Small intestine (tissue), 7 donors: ENCODE data around the gene KIRREL3. TPM values are rescaled to one million over a fixed set of nuclear protein-coding genes. Genes with fewer than 3 reads are reported as not detected.
A peak's percentile ranks its signal among the peaks of the same experiment; 100 is the strongest.

Source experiments
- DNase-seq, 2 donors: peaks; one replicate each; pipeline versions ENCODE4 v3.0.0 to v3.0.0-alpha.2; 2013
- FAIRE-seq: peaks from 2 replicates; lab custom pipeline; 2012; peaks lifted over from hg19 to GRCh38; lab: Jason Lieb, UNC
- H3K27ac ChIP-seq, 3 donors: one replicate each; pipeline ENCODE4 v1.5.1; 2013; ENCODE audit warnings: low read length in 2 of 3, mild to moderate bottlenecking in 2 of 3, control low read depth in 1 of 3, inconsistent platforms in 1 of 3, low read depth in 1 of 3, moderate library complexity in 1 of 3
- H3K27me3 ChIP-seq, 3 donors: one replicate each; pipeline ENCODE4 v1.6.1; 2013; ENCODE audit warnings: low read length in 3 of 3, inconsistent platforms in 1 of 3; ENCODE audit not compliant: control insufficient read depth in 3 of 3, insufficient read depth in 3 of 3
- H3K36me3 ChIP-seq, 3 donors: one replicate each; pipeline ENCODE4 v1.6.1; 2013; ENCODE audit warnings: low read length in 3 of 3, inconsistent platforms in 1 of 3, low read depth in 1 of 3, mild to moderate bottlenecking in 1 of 3, moderate library complexity in 1 of 3; ENCODE audit not compliant: control insufficient read depth in 3 of 3, insufficient read depth in 2 of 3
- H3K4me1 ChIP-seq, 3 donors: one replicate each; pipeline ENCODE4 v1.6.1; 2013; ENCODE audit warnings: low read length in 2 of 3, inconsistent platforms in 1 of 3, low read depth in 1 of 3, mild to moderate bottlenecking in 1 of 3, moderate library complexity in 1 of 3; ENCODE audit not compliant: control insufficient read depth in 3 of 3, insufficient read depth in 2 of 3
- H3K4me3 ChIP-seq, 3 donors: one replicate each; pipeline ENCODE4 v1.5.1; 2013; ENCODE audit warnings: low read length in 3 of 3, control low read depth in 1 of 3, inconsistent platforms in 1 of 3, low read depth in 1 of 3, mild to moderate bottlenecking in 1 of 3, moderate library complexity in 1 of 3
- H3K9me3 ChIP-seq, 2 donors: one replicate each; pipeline ENCODE4 v1.6.1; 2013; ENCODE audit warnings: low read depth in 1 of 2, low read length in 1 of 2; ENCODE audit not compliant: control insufficient read depth in 2 of 2, insufficient read depth in 1 of 2
- WGBS, 3 donors: extraction: QIAGEN DNeasy Blood & Tissue Kit; methylation state at CpG; one replicate each; pipeline ENCODE4 v1.1.7; 2013; 5-methylcytosine and 5-hydroxymethylcytosine counted together
- polyA plus RNA-seq, 4 donors: library from polyadenylated mRNA; stranded (reverse) in 3 of 4; unstranded in 1 of 4; fragments of 200-250 nt in 3 of 4; fragments of 120-200 nt in 1 of 4; gene quantifications; one replicate each; pipeline versions ENCODE4 v1.2.1 to v1.2.3, GENCODE V29; 2013
- donor health status: healthy with polysubstance abuse.
- donor health status: control.
- donor health status: control.
- donor health status: Bipolar disorder and iron deficiency.
- donor health status: healthy.

Gene KIRREL3
- polyA plus RNA-seq, 4 donors, result 0.18 to 0.61 TPM; not detected in 2

GRCh38 chr11:126408496-126408895 is 592.1 kb downstream of the KIRREL3 start:
- no peaks in the 10 kb centered on the region for H3K4me1 ChIP-seq
- FAIRE-seq (no peak), DNase-seq (no peak)
- H3K9me3 ChIP-seq, result no peaks in the 10 kb centered on the region
- 73 to 89% (median 79%) methylated on average over 12 of the region's 12 CpGs for WGBS, 3 donors
- H3K27me3 ChIP-seq, result no peaks in the 10 kb centered on the region
- H3K4me3 ChIP-seq, result no peak overlapping the region
- no peak overlapping the region for H3K27ac ChIP-seq
- H3K36me3 ChIP-seq, result peaks cover 0 to 81% (median 0%) of the 10 kb centered on the region in 3 donors

DNA sequence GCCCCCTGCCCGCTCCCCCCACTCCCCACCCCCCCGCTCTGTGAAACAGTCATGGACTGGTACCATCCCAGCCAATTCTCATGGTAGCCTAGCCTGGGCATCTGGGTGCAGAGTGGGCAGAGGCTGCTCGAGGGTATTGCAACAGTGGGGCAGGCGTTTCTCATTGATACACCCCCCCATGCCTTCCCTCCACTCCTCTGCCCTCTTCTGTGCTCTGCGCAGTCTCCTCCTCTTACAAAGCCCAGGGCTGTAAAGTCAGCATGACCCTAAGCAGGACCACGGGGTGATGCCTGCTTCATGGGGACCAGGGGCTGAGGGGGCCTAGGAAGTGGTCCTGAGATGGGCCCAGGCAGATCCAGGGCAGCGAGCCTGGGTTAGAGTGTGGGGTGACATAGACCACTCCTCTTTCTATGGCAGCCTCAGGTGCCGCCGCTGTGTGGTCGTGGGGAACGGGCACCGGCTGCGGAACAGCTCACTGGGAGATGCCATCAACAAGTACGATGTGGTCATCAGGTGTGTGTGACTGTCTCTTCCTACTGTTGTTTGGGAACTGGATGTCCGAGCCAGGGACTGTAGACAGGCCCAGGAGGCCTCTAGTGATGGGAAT is 592.8 kb downstream of the KIRREL3 start:
- Histone ChIP-seq H3K27ac (no peak overlapping the region), H3K4me1 (no peaks in the 10 kb centered on the region), H3K36me3 (peaks cover 0 to 75% (median 0%) of the 10 kb centered on the region in 3 donors), H3K4me3 (no peak overlapping the region), H3K27me3 (no peaks in the 10 kb centered on the region), H3K9me3 (no peaks in the 10 kb centered on the region)
- 85 to 96% (median 93%) methylated on average over 15 of the region's 15 CpGs for WGBS, 3 donors
- DNase-seq (no peak), FAIRE-seq (no peak)

DNA sequence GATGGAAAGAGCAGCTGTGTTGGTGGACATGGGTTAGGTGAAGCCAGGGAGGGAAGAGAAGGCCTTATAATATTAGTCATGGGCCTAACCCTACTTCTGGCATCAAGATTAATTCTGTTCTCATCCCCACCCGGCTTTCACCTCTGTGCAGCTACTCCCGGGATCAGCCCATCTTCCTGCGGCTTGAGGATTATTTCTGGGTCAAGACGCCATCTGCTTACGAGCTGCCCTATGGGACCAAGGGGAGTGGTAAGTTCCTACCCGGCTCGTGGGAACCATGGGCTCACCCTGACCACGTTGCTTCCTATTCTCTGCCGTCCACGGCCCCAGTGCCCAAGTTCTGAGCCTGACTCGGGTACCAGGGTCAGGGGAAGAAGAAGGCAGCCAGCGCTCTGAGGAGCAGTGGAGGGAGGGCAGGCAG is 593.5 kb downstream of the KIRREL3 start:
- no peaks in the 10 kb centered on the region for H3K4me1 ChIP-seq
- H3K36me3 ChIP-seq, result peaks cover 0 to 75% (median 0%) of the 10 kb centered on the region in 3 donors
- WGBS, 3 donors, result 82 to 90% (median 86%) methylated on average over 11 to 12 of the region's 12 CpGs
- DNase-seq (no peak), FAIRE-seq (no peak)
- no peak overlapping the region for H3K4me3 ChIP-seq
- no peaks in the 10 kb centered on the region for H3K27me3 ChIP-seq
- no peaks in the 10 kb centered on the region for H3K9me3 ChIP-seq
- H3K27ac ChIP-seq, result no peak overlapping the region

- H3K4me3 ChIP-seq, result peak overlapping the region in 1 of 3 donors; percentile 14
Observed at GRCh38 chr11:126406368-126406767, 594.2 kb downstream of the KIRREL3 start.

DNA sequence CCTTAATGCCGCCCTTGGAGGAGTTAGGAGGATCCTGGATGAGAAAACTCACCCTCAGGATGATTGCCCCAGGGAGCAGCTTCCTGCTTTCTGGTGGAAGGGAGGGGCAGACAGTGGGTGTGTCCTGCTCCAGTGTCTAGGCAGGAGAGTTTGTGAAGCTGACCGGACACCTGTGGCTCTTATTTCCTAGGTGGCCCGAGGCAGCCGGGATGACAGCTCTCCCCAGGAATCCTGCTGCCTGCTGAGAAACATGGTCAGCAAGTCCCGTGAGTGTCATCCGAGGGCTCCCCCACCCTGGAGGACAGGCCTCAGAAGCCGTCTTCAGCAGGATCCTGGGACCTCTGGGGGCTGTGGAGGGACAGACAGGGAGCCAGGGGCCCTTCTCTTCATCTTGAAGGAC is 594.7 kb downstream of the KIRREL3 start:
- WGBS, 3 donors, result 70 to 88% (median 82%) methylated on average over 7 of the region's 7 CpGs
- no peaks in the 10 kb centered on the region for H3K4me1 ChIP-seq
- DNase-seq (no peak), FAIRE-seq (no peak)
- H3K4me3 ChIP-seq, result peak overlapping the region in 1 of 3 donors; percentile 14
- no peaks in the 10 kb centered on the region for H3K9me3 ChIP-seq
- no peak overlapping the region for H3K27ac ChIP-seq
- no peaks in the 10 kb centered on the region for H3K27me3 ChIP-seq
- H3K36me3 ChIP-seq, result peaks cover 0 to 67% (median 0%) of the 10 kb centered on the region in 3 donors

More at GRCh38 chr11:126406368-126406767, 594.2 kb downstream of the KIRREL3 start:
- H3K27ac ChIP-seq, result no peak overlapping the region
- H3K27me3 ChIP-seq, result no peaks in the 10 kb centered on the region
- H3K9me3 ChIP-seq, result no peaks in the 10 kb centered on the region
- WGBS, 3 donors, result 88 to 89% (median 88%) methylated on average over 8 of the region's 8 CpGs
- FAIRE-seq (no peak), DNase-seq (no peak)
- H3K4me1 ChIP-seq, result no peaks in the 10 kb centered on the region
- peaks cover 0 to 67% (median 0%) of the 10 kb centered on the region in 3 donors for H3K36me3 ChIP-seq

- no peak overlapping the region for H3K4me3 ChIP-seq
- peaks cover 0 to 61% (median 0%) of the 10 kb centered on the region in 3 donors for H3K36me3 ChIP-seq
- DNase-seq (no peak), FAIRE-seq (no peak)
- no peaks in the 10 kb centered on the region for H3K27me3 ChIP-seq
- H3K9me3 ChIP-seq, result no peaks in the 10 kb centered on the region
- no peak overlapping the region for H3K27ac ChIP-seq
- H3K4me1 ChIP-seq, result no peaks in the 10 kb centered on the region
- 71 to 83% (median 73%) methylated on average over 3 of the region's 3 CpGs for WGBS, 3 donors
Observed at GRCh38 chr11:126405374-126405773, 595.2 kb downstream of the KIRREL3 start.

DNA sequence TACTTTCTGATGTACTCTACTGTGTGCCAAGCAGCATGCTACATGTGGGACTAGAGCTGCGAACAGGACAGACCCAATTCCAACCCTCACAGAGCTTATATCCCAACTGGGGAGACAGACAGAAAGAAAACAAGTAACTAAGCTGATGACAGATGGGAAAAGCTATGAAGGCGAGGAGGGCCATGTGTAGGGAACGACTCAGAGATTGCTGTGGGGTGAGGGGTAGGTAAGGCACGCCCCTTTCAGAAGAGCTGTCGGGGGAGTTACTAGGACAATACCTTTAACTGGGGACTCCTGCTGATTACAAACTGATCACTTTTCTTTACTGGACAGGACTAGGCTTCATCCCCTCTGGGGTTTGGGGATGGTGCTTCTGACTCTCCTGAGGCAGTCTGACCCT is 596.2 kb downstream of the KIRREL3 start:
- DNase-seq (no peak), FAIRE-seq (no peak)
- WGBS, 3 donors, result 75 to 91% (median 89%) methylated on average over 5 of the region's 5 CpGs
- Histone ChIP-seq H3K4me1 (no peaks in the 10 kb centered on the region), H3K36me3 (peaks cover 0 to 52% (median 0%) of the 10 kb centered on the region in 3 donors), H3K4me3 (no peak overlapping the region), H3K27ac (no peak overlapping the region), H3K9me3 (peaks cover 0 to 5% of the 10 kb centered on the region in 2 donors), H3K27me3 (no peaks in the 10 kb centered on the region)

GRCh38 chr11:126403658-126404057 is 596.9 kb downstream of the KIRREL3 start:
- Histone ChIP-seq H3K27me3 (no peaks in the 10 kb centered on the region), H3K9me3 (peaks cover 0 to 5% of the 10 kb centered on the region in 2 donors), H3K36me3 (peaks cover 0 to 45% (median 0%) of the 10 kb centered on the region in 3 donors), H3K4me1 (no peaks in the 10 kb centered on the region), H3K27ac (no peak overlapping the region), H3K4me3 (no peak overlapping the region)
- DNase-seq (no peak), FAIRE-seq (no peak)
- 81 to 87% (median 84%) methylated on average over 8 of the region's 8 CpGs for WGBS, 3 donors
